HG03442 (cell line): ENCODE data around the gene RBM45.
"Not testable (repeated sequence)": the region's sequence is repeated elsewhere in the genome, so short reads cannot be mapped to it uniquely, and the experiment has no call there.

Experiments
- ATAC-seq: cut with Tn5 transposase; IDR thresholded peaks from one replicate; pipeline ENCODE4 v1.9.1; 2021; ENCODE audit warnings: mild to moderate bottlenecking, moderate library complexity; ENCODE audit not compliant: unreplicated experiment

The RBM45 gene

GRCh38 chr2:178106053-178106452 is 6.2 kb upstream of the RBM45 start:
- no peak for ATAC-seq

GRCh38 chr2:178108176-178108575 is 4.1 kb upstream of the RBM45 start:
- no peak for ATAC-seq

GRCh38 chr2:178109813-178110212 is 2.4 kb upstream of the RBM45 start:
- no peak for ATAC-seq

GRCh38 chr2:178110681-178111080 is 1.6 kb upstream of the RBM45 start:
- no peak for ATAC-seq

- ATAC-seq = no peak
These were observed 494 bp upstream of the RBM45 start for GRCh38 chr2:178111743-178112142.

- peak; percentile 40 for ATAC-seq
These were observed 2.2 kb downstream of the RBM45 start for GRCh38 chr2:178114462-178114861.

GRCh38 chr2:178115271-178115670 is 3.0 kb downstream of the RBM45 start:
- no peak for ATAC-seq

GRCh38 chr2:178117725-178118124 is 5.5 kb downstream of the RBM45 start:
- no peak for ATAC-seq

GRCh38 chr2:178119179-178119922 is 7.1 kb downstream of the RBM45 start:
- no peak for ATAC-seq

GRCh38 chr2:178123163-178123562 is 10.9 kb downstream of the RBM45 start:
- no peak for ATAC-seq

- ATAC-seq = no peak
These were observed 12.9 kb downstream of the RBM45 start for GRCh38 chr2:178125125-178125524.

- ATAC-seq = no peak
These were observed 13.6 kb downstream of the RBM45 start for GRCh38 chr2:178125862-178126261.

GRCh38 chr2:178128836-178129630 is 16.8 kb downstream of the RBM45 start:
- no peak for ATAC-seq

GRCh38 chr2:178136321-178137025 is 24.2 kb downstream of the RBM45 start:
- no peak for ATAC-seq

- ATAC-seq = no peak
These were observed 30.2 kb downstream of the RBM45 start for GRCh38 chr2:178142274-178143065.

- no peak for ATAC-seq
These were observed 31.2 kb downstream of the RBM45 start for GRCh38 chr2:178143481-178143880.

GRCh38 chr2:178152033-178152432 is 39.8 kb downstream of the RBM45 start:
- ATAC-seq = no peak

GRCh38 chr2:178152542-178152941 is 40.3 kb downstream of the RBM45 start:
- ATAC-seq = no peak

GRCh38 chr2:178152977-178153376 is 40.7 kb downstream of the RBM45 start:
- ATAC-seq = no peak

- ATAC-seq = not testable (repeated sequence)
These were observed 41.6 kb downstream of the RBM45 start for GRCh38 chr2:178153878-178154277.

GRCh38 chr2:178155524-178155923 is 43.3 kb downstream of the RBM45 start:
- ATAC-seq = no peak
